Fibroblast of skin of left quadriceps (primary cell): ENCODE measurements around the gene CYP21A2.
"Not testable (repeated sequence)": the region's sequence is repeated elsewhere in the genome, so short reads cannot be mapped to it uniquely, and the experiment has no call there.

Experiments used
- DNase-seq, 2 experiments: peaks; one replicate each; pipeline ENCODE4 v3.0.0-alpha.2; 2013; ENCODE audit warnings: low read depth in 2 of 2

The CYP21A2 gene

DNA sequence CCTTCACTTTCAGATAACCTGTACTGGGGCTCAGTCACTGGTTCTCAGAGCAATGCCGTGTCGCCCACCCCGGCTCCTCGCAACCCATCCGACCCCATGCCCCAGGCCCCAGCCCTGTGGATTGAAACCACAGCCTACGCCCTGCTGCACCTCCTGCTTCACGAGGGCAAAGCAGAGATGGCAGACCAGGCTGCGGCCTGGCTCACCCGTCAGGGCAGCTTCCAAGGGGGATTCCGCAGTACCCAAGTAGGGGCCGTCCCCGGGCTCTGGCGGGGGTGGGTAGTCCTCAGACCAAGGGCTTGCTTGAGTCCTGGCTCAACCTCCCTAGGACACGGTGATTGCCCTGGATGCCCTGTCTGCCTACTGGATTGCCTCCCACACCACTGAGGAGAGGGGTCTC lies 8.7 kb upstream of the CYP21A2 start:
- DNase-seq, result not testable (repeated sequence)

GRCh38 chr6:32035283-32036013 lies 2.8 kb upstream of the CYP21A2 start:
- not testable (repeated sequence) for DNase-seq

DNA sequence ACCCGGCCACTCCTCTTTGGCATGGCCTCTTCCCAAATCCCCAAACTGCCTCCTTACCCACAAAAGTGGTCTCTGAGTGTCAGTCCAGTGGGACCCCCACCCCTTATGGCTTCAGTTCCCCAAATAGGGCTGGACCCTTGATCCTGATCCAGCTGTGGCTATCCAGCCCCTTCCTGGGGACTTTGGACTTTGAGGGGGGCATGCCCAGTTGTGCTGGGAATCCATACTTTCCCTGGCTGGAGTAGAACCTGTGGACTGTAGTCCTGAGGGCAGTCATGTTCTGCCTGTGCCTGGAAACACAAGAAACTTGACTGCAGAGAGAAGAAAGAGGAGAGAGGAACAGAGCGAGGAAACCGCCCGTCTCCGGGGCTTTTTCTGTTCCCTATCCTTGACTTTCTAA lies 1.1 kb upstream of the CYP21A2 start:
- DNase-seq, result not testable (repeated sequence)

DNA sequence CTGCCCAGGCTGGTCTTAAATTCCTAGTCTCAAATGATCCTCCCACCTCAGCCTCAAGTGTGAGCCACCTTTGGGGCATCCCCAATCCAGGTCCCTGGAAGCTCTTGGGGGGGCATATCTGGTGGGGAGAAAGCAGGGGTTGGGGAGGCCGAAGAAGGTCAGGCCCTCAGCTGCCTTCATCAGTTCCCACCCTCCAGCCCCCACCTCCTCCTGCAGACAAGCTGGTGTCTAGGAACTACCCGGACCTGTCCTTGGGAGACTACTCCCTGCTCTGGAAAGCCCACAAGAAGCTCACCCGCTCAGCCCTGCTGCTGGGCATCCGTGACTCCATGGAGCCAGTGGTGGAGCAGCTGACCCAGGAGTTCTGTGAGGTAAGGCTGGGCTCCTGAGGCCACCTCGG lies 663 bp downstream of the CYP21A2 start:
- not testable (repeated sequence) for DNase-seq

DNA sequence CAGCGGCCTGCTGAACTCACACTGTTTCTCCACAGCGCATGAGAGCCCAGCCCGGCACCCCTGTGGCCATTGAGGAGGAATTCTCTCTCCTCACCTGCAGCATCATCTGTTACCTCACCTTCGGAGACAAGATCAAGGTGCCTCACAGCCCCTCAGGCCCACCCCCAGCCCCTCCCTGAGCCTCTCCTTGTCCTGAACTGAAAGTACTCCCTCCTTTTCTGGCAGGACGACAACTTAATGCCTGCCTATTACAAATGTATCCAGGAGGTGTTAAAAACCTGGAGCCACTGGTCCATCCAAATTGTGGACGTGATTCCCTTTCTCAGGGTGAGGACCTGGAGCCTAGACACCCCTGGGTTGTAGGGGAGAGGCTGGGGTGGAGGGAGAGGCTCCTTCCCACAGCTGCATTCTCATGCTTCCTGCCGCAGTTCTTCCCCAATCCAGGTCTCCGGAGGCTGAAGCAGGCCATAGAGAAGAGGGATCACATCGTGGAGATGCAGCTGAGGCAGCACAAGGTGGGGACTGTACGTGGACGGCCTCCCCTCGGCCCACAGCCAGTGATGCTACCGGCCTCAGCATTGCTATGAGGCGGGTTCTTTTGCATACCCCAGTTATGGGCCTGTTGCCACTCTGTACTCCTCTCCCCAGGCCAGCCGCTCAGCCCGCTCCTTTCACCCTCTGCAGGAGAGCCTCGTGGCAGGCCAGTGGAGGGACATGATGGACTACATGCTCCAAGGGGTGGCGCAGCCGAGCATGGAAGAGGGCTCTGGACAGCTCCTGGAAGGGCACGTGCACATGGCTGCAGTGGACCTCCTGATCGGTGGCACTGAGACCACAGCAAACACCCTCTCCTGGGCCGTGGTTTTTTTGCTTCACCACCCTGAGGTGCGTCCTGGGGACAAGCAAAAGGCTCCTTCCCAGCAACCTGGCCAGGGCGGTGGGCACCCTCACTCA lies 1.4 kb downstream of the CYP21A2 start:
- DNase-seq, result not testable (repeated sequence)

GRCh38 chr6:32040299-32041049 lies 2.3 kb downstream of the CYP21A2 start:
- not testable (repeated sequence) for DNase-seq

DNA sequence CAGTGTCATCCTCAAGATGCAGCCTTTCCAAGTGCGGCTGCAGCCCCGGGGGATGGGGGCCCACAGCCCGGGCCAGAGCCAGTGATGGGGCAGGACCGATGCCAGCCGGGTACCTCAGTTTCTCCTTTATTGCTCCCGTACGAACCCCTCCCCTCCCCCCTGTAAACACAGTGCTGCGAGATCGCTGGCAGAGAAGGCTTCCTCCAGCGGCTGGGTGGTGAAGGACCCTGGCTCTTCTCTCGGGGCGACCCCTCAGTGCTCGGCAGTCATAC lies 2.8 kb downstream of the CYP21A2 start:
- DNase-seq, result not testable (repeated sequence)

GRCh38 chr6:32041385-32041784 lies 3.2 kb downstream of the CYP21A2 start:
- DNase-seq, result not testable (repeated sequence)

GRCh38 chr6:32042276-32042675 lies 4.1 kb downstream of the CYP21A2 start:
- not testable (repeated sequence) for DNase-seq

DNA sequence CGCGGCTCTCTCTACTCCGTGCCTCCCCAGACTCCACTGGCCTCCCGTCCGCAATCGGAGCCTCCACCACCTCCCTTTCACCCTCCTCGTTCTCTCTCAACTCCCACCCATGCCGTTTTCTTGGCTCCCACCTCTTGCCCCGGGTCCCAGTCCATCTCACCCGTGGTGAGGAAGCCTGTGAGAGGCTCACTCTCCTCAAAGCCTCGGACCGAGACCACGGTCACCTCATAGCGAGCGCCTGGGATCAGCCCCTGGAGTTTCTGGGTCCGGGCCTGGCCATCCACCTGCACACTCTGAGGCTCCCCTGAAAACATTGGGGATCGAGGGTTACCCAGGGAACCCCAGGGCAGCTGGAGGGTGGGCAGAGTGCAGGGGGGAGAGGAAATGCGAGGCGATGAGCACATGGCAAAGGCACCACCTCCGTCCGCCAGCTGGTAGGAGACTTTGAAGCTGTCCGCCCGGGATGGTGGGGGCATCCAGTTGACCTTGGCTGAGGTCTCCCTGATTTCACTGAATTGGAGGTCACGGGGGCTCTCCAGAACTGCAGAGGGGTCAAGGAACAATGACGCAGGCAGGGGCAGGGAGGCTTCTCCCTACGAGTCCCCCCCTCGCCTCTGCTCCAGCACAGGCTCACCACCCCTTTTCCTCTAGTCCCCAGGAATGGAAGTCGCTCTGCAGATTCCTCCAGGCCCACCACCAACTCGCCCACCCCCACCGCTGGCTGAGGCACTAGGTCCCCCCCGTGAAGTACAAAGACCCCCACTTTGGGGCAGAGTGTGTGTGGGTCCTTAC lies 5.6 kb downstream of the CYP21A2 start:
- not testable (repeated sequence) for DNase-seq

- not testable (repeated sequence) for DNase-seq
Observed at GRCh38 chr6:32044916-32045315, 6.7 kb downstream of the CYP21A2 start.

DNA sequence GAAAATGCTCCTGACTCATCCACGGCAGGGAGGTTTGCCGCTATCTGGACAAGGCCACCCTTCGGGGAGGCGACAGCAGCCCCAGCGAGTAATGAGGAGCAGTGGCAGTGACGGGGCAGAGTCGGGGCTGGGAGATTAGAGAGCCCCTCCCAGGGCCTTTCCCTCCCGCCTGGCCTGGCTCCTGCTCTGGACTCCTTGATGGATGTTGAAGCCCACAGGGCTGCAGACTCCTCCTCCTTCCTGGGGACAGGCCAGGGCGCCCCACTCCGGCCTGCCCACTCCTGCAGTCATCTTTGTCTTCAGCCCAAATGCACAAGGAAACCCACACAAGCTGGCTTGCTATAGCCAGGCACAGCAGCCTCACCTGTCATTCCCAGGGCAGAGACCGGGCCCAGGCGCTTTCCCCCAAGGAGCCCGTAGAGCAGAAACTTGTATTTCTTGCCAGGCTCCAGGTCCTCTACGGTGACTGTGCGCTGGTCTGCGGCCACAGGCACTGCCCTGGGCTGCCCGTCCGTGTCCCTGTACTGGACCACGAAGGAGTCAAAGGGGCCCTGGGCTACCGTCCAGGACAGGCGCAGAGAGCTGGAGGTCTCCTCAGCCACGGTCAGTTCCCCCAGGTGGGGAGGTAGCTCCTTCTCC lies 7.7 kb downstream of the CYP21A2 start:
- DNase-seq, result no peak

DNA sequence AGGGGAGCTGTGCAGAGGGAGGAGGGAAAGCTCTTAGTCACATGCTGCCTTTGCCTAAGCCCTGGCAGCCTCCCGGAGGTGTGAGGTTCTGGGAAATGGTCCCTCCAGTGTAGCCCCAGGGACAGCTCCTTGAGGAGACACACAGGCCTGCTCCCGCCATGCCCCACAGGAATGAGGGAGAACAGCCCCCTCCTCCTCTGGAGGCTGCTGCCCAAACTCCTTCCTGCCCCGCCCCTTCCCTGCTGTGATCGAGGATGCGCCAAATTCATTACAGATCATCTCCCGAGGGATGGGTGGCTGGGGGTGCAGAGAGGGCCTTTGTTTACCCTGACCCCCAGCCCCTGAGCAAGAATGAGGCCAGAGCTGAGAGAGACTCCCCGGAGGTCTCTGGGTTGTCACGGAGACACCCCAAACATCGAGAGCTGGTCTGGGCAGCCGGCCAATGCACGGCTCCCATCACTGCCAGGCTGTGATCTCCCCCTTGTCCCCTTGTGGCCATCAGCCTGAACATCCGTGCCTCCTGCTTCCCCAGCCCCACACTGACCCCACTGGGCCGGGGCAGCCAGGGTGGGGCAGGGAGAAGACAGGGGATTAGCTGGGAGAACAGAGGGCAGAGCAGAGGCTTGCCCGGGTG lies 8.4 kb downstream of the CYP21A2 start:
- no peak for DNase-seq

DNA sequence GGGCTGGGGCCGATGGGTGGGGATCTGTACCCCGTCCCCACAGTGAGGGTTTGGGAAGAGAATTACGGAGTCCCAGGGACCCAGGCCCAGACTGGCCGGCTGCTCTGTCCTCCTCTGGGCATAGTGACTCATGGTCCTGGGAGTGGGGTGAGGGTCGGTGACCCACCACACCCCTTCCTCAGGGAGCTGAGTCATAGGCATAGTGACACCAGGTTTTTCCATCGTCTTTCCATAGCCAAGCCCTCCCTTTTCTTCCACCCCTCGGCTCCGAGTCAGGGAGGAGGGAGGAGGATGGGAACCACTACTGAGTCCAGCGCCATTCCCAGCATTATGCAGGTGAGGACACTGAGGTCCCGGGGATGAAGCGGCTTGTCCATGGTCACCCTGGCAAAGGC lies 8.9 kb downstream of the CYP21A2 start:
- DNase-seq, result no peak

DNA sequence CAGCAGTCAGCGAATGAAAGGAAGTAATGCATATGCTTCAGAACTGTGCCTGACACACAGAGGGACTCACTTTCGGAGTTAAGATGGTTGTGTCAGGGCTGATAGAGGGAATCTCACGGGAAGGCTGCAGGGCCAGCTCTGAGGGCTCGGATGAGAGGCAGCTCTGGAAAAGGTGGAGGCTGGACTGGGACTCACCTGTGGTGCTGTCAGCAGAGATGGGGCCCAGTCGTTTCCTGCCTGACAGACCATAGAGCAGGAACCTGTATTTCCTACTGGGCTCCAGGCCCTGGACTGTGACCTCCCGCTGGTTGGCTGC lies 9.3 kb downstream of the CYP21A2 start:
- DNase-seq, result no peak

GRCh38 chr6:32047855-32048766 lies 9.9 kb downstream of the CYP21A2 start:
- no peak for DNase-seq

DNA sequence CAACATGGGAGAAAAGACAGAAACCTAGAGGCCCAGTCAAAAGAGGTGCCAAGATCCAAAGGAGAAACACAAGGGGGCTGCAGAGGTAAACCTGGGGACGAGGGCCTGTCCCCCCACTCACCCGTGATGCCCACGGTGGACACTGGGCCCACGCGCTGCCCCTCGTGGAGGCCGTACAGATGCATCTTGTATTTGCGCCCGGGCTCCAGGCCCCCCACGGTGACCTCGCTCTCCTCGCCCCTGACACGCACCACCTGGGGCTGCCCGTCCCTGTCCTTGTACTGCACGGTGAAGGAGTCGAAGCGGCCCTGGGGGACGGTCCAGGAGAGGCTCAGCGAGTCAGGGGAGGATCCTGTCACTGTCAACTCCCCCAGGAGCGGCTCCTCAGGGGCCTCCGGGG lies 10.9 kb downstream of the CYP21A2 start:
- not testable (repeated sequence) for DNase-seq

DNA sequence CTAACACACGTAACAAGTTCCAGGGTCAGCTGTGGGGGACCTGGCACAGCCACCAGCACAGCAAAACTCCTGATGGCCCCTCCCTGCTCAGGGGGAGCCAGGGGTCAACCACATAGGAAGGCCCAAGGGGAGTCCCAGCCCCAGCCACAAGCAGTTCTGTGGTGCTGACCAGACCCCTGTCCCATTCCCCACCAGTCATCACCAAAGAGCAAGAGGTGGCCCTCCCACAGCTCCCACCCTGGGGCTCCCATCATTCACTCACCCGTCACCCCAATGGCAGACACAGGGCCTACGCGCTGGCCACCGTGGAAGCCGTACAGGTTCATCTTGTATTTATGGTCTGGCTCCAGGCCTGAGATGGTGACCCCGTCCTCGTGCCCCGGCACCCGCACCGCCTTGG lies 11.5 kb downstream of the CYP21A2 start:
- not testable (repeated sequence) for DNase-seq

DNA sequence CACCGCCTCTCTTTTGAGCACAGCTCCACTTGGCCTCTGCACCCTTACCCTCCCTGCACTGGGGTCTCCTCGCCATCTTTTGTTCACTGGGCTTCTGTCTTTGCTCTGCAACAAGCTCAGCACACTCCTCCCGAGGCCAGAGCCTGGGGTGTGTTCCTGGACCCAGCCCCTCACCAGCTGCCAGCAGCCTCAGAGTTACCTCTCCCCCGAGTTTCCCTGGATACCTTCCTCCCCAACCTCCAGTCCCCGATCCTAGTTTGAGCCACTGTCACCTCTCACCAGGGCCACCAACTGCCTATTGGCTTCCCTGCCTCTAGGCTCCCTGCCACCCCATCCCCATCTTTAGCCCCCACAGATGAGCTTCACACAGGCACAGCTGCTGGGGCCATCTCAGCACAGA lies 12.3 kb downstream of the CYP21A2 start:
- DNase-seq, result no peak

GRCh38 chr6:32052626-32053025 lies 14.4 kb downstream of the CYP21A2 start:
- not testable (repeated sequence) for DNase-seq
